SKM-1 treated with dmso at 0.1 percent for 144 hours (cell line): Measurements from ENCODE around the gene PPP4R3C.
"Not testable (repeated sequence)": the region's sequence is repeated elsewhere in the genome, so short reads cannot be mapped to it uniquely, and the experiment has no call there.

Experiments
- DNase-seq: peaks from one replicate; lab custom pipeline; 2025; ENCODE audit not compliant: unreplicated experiment; lab: John Stamatoyannopoulos, UW

PPP4R3C gene

DNA sequence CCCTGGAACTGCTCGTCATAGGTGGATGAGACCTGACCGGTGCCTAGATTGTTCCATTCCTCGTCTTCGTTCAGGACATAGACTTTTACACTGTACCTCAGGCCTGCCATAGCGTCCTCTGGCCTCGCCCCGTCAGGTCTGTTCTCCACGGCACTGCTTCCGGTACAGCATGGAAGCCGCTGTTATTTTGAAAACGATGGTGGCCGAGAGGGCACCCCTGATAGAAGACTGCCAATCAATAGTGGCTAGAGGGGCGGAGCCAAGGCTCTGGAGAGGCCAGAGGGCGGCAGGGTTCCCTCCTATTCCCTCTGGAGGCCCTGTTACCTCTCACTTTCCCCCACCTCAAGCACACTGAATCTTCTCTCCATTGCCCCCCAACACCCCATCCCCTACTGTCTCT lies at the start of gene PPP4R3C:
TSS of gene PPP4R3C (minus strand) at position 155 of the 400 bp plus-strand sequence. CDS start at position 110, 45 bp downstream.
- no peak for DNase-seq

DNA sequence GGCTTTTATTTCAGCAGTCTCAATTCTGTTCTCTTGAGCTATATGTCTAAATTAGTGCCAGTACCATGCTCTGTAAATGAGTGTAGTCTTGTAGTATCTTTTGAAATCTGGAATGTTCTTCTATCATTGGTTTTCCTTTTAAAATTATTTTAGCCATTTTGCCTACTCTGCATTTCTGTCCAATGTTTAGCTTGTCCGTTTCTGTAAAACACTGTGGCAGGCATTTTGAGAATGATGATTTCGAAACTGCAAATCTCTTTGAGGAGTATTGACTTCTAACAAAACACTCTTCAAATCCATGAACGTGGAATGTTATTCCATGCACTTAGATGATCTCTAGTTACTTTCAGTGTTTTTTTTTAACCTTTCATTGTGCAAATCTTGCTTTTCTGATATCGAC lies 28.3 kb upstream of the PPP4R3C start:
- DNase-seq, result no peak

DNA sequence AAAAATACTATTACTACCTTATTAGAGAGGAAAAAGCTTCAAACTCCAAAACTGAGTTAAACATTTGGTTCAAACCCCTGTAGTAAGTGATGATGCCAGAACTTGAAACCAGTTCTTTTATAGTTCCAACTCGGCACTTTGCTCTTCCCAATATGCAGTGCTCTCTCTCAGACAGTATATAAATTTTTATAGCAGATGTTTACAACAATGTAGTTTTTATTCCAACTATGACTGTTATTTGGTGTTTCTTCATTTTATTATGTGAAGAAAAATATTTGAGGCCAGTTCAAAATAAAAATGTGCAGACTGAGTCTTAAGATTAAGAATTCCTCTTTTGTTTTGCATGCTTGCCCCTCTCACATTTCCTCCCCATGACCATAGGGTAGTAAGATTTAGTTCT lies 2.9 kb upstream of the PPP4R3C start:
- no peak for DNase-seq

DNA sequence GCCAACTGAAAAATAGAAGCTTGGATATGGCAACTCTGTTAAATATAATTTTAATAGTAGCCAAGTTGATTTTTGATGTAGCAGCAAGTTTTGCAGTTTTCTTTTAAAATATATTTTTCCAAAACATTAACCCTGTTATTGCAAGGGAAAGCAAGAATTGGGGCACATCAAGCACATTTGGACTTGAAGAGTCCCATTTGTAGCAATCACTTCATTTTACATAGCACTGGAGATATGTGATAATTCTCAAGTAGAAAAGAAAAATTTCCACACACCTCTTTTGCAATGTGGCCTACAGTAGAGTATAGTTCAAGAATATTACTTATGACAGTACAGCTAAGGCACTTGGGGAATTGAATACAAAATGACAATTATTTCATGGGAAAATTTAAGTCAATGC lies 1.9 kb upstream of the PPP4R3C start:
- no peak for DNase-seq

DNA sequence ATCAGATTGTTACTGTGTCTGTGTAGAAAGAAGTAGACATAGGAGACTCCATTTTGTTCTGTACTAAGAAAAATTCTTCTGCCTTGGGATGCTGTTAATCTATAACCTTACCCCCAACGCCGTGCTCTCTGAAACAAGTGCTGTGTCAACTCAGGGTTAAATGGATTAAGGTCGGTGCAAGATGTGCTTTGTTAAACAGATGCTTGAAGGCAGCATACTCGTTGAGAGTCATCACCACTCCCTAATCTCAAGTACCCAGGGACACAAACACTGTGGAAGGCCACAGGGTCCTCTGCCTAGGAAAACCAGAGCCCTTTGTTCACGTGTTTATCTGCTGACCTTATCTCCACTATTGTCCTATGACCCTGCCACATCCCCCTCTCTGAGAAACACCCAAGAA lies 4.0 kb downstream of the PPP4R3C start:
- not testable (repeated sequence) for DNase-seq

DNA sequence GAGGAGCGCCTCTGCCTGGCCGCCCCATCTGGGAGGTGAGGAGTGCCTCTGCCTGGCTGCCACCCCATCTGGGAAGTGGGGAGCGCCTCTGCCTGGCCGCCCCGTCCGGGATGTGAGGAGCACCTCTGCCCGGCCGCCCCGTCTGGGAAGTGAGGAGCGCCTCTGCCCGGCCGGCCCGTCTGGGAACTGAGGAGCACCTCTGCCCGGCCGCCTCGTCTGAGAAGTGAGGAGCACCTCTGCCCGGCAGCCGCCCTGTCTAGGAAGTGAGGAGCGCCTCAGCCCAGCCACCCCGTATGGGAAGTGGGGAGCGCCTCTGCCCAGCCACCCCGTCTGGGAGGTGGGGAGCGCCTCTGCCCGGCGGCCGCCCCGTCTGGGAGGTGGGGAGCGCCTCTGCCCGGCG lies 4.6 kb downstream of the PPP4R3C start:
- DNase-seq, result not testable (repeated sequence)

DNA sequence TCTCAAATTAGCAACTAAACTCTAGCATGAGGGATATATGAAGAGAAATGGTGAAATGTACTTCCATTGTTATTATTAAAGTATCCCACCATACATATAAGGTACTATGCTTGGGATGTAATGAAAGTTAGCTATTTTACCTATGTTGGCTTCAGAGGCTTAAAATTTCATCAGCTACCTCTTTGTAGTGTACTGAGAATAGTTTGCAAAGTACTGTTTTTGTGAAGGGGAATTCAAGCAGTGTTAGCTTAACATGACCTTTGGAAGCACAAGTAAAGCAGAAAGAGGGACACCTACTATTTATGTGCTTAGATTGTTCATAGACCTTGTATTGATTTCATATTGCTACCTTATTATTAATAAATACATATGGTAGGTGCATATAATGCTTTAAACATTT lies 11.8 kb downstream of the PPP4R3C start:
- no peak for DNase-seq

DNA sequence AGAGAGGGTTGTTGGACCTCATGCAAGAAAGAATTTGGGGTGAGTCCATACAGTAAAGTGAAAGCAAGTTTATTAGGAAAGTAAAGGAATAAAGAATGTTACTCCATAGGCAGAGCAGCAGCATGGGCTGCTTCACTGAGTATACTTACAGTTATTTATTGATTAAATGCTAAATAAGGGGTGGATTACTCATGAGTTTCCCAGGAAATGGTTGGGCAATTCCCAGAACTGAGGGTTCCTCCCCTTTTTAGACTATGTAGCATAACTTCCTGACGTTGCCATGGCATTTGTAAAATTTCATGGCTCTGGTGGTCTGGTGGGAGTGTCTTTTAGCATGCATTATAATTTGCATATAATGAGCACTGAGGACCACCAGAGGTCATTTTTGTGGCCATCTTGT lies 16.7 kb downstream of the PPP4R3C start:
- DNase-seq, result no peak

DNA sequence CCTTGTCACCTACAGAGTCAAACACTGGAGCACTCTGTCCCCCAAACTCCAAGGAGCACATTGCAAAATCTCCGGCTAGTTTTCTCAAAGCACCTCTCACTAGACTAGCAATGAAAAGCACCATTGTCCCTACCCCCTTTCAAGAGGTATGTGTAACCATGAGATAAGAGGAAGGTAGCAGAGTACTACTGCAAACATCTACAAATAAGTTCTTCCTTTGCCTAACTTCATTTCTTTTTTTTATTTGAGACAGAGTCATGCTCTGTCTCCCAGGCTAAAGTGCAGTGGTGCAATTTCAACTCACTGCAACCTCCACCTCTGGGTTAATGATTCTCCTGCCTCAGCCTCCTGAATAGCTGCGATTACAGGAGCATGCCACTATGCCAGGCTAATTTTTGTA lies 17.7 kb downstream of the PPP4R3C start:
- no peak for DNase-seq

DNA sequence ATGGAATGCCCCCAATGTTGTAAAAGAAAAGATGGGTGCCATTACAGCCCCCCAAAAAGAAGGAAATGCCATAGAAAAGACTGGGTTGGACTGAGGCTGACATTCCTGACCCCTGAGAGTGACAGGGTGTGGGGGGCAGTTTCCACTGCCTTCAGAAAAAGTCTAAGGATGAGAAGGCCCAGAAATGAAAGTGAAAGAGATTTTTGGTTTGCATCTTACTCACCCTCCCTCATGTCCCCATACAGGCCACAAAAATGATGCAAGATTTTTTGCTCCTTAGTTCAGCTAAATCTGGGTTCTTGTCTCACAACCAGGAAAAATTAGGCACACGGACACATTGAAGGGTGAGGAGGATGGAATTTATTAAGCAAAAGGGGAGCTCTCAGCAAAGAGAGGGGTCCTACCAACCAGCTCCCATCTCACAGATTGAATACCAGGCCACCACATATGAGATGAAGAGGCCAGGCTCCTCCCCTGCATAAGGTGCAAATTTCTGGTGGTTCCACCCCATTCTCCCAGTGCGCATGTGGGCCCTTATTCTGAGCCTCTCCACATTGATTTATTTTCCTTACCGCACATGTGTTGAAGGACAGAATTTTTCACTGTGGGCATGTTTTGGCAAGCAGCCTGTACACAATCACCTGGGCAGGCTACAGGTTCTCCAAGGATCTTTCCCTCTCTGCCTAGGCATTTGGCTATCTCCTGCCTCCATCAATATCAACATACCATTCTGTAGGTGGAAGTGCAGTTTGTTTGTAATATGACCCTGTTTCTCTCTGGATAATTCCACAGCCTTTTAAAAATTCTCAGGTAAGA lies 18.8 kb downstream of the PPP4R3C start:
- DNase-seq, result no peak

DNA sequence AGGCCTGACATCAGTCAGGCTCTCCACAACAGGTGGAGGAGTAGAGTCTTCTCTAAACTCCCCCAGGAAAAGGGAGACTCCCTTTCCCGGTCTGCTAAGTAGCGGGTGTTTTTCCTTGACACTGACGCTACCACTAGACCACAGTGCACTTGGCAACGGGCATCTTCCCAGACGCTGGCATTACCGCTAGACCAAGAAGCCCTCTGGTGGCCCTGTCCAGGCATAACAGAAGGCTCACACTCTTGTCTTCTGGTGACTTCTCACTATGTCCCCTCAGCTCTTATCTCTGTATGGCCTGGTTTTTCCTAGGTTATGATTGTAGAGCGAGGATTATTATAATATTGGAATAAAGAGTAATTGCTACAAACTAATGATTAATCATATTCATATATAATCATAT lies 20.7 kb downstream of the PPP4R3C start:
- not testable (repeated sequence) for DNase-seq

DNA sequence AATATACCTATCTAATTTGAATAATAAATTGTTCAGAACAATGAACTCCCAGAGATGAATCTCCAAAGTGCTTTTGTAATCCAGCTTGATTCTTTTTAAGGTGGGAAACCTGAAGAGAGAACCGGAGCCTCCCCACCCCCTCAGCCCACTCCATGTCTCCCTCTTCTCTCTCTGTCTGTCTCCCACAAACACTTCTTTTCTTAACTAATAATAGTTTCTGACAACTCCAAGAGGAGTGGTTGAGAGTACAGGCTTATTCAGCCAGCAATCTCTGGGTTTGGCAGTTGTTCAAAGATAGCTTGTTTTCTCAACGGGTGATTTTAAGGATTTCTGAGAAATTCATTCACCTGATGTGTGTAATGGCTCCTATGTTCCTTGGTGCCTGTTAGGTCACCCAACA lies 23.4 kb downstream of the PPP4R3C start:
- no peak for DNase-seq

DNA sequence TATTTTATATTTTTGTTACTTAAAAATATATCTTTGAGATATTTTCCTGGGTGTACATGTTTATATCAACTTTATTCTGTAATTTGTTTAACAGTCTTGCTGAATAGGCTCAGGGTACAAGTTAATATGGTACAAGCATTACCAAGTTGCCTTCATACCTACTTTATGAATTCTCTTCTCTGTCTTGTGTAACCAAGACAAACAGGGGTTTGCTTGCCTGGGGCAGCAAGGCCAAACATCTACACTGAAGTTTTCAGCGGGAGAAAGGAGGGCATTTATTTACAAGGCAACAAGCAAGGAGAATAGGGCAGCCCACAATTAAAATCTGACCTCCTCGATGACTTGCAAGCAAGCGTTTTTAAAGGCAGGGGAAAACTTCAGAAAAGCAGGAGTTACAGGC lies 24.2 kb downstream of the PPP4R3C start:
- DNase-seq, result no peak

DNA sequence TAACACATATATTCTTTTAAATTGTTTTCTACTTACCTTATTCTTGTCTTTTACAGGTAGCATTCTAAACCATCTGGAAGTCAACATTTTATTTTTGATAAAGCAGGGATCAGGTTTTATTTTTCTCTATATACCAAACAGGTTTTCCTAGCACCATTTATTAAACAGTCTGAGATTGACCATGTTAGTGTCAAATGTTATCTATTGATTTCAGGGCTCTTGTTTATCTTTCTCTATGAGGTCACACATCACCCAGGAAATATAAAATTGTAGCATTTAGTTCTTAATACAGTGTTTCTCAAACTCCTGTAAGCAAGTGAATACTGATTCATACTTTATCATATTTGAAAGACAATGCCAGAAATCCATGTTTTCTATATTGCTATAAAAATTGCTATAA lies 28.1 kb downstream of the PPP4R3C start:
- DNase-seq, result no peak
